Skin of body (tissue), 2 donors: Measurements from ENCODE around the gene NUFIP2. TPM values are rescaled to one million over a fixed set of nuclear protein-coding genes. Genes with fewer than 3 reads are reported as not detected.
"Not testable (repeated sequence)": the region's sequence is repeated elsewhere in the genome, so short reads cannot be mapped to it uniquely, and the experiment has no call there.

Source experiments
- DNase-seq: peaks from one replicate; lab custom pipeline; 2025; lab: John Stamatoyannopoulos, UW
- total RNA-seq: library from RNA; depleted of rRNA; stranded (reverse); fragments of >200 nt; gene quantifications from one replicate; pipeline ENCODE4 v1.2.3, GENCODE V29; 2014

NUFIP2 gene
- total RNA-seq, 1 donor from 2014 or later = 41.3 TPM

GRCh38 chr17:29283496-29283895 lies 10.5 kb downstream of the NUFIP2 start:
- no peak for DNase-seq

GRCh38 chr17:29279397-29280070 lies 14.4 kb downstream of the NUFIP2 start:
- DNase-seq = no peak

- no peak for DNase-seq
Measured at GRCh38 chr17:29278692-29279091, 15.3 kb downstream of the NUFIP2 start.

GRCh38 chr17:29273924-29274323 lies 20.0 kb downstream of the NUFIP2 start:
- DNase-seq = no peak

- not testable (repeated sequence) for DNase-seq
Measured at GRCh38 chr17:29271980-29272379, 22.0 kb downstream of the NUFIP2 start.

- DNase-seq = no peak
Measured at GRCh38 chr17:29263916-29264315, 30.0 kb downstream of the NUFIP2 start.

- DNase-seq = no peak
Measured at GRCh38 chr17:29257756-29258155, 36.2 kb downstream of the NUFIP2 start.

- DNase-seq = no peak
Measured at GRCh38 chr17:29256735-29257466, 37.0 kb downstream of the NUFIP2 start.

- no peak for DNase-seq
Measured at GRCh38 chr17:29255926-29256522, 37.9 kb downstream of the NUFIP2 start.

GRCh38 chr17:29253037-29253436 lies 40.9 kb downstream of the NUFIP2 start:
- DNase-seq = no peak

GRCh38 chr17:29252101-29252791 lies 41.7 kb downstream of the NUFIP2 start:
- peak; percentile 10 for DNase-seq

- DNase-seq = no peak
Measured at GRCh38 chr17:29251184-29251583, 42.8 kb downstream of the NUFIP2 start.

- DNase-seq = no peak
Measured at GRCh38 chr17:29250666-29251065, 43.3 kb downstream of the NUFIP2 start.

- DNase-seq = no peak
Measured at GRCh38 chr17:29248845-29249244, 45.1 kb downstream of the NUFIP2 start.

- no peak for DNase-seq
Measured at GRCh38 chr17:29247219-29247618, 46.7 kb downstream of the NUFIP2 start.

GRCh38 chr17:29246628-29247027 lies 47.3 kb downstream of the NUFIP2 start, which contains the start of gene CRYBA1:
Gene CRYBA1 (plus strand): TSS chr17:29246859. CDS start chr17:29246864, 5 bp downstream.
- DNase-seq = no peak

- DNase-seq = no peak
Measured at GRCh38 chr17:29245401-29245800, 48.5 kb downstream of the NUFIP2 start.

GRCh38 chr17:29243792-29244191 lies 50.2 kb downstream of the NUFIP2 start:
- no peak for DNase-seq

- DNase-seq = no peak
Measured at GRCh38 chr17:29242790-29243189, 51.2 kb downstream of the NUFIP2 start.

- no peak for DNase-seq
Measured at GRCh38 chr17:29242051-29242450, 51.9 kb downstream of the NUFIP2 start.

GRCh38 chr17:29240968-29241963 lies 52.7 kb downstream of the NUFIP2 start:
- no peak for DNase-seq
